GM18511 (cell line): ENCODE data around the gene TRPC5OS.

Experiments
- ATAC-seq: cut with Tn5 transposase; IDR thresholded peaks from one replicate; pipeline ENCODE4 v1.9.1; 2021; ENCODE audit warnings: mild to moderate bottlenecking, moderate library complexity; ENCODE audit not compliant: unreplicated experiment

TRPC5OS gene

DNA sequence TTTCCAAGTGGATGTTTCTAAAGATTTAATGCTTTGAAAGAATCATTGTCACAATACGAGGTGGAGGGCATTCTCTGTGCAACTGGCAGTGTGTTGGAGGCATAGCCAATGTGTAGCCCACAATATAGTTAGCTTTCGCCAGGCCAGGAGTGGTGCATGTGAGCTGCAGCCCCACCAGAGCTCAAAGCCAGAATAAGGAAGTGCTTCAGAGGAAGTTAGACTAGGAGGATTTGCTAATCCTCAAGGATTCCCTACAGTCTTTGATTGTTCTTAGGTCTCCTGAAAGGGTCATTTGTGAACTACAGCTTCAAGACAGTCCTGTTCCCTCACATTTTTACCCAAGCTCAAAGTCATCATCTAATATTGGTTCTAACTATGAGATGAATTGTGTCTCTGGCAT, 16.4 kb downstream of the TRPC5OS start:
- no peak for ATAC-seq

DNA sequence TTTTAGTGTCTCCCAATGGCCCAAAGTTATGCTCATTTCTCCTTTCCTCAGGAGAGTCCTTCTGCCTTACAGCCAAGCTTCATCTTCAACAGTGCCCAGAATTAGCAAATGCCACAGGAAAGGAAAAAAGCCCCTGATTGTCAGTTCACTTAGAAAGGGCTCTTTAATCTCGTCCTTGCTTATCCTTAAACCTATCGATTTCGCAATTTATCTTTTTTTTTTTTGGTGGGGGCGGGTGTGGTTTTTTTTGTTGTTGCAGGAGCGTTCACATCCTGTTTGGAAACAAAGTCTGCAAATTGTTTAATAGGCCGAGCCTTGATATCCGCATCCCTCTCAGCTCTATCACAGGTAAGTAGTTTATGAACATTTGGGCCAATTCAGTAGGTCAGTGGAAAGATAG, 20.2 kb downstream of the TRPC5OS start:
- ATAC-seq, result no peak

DNA sequence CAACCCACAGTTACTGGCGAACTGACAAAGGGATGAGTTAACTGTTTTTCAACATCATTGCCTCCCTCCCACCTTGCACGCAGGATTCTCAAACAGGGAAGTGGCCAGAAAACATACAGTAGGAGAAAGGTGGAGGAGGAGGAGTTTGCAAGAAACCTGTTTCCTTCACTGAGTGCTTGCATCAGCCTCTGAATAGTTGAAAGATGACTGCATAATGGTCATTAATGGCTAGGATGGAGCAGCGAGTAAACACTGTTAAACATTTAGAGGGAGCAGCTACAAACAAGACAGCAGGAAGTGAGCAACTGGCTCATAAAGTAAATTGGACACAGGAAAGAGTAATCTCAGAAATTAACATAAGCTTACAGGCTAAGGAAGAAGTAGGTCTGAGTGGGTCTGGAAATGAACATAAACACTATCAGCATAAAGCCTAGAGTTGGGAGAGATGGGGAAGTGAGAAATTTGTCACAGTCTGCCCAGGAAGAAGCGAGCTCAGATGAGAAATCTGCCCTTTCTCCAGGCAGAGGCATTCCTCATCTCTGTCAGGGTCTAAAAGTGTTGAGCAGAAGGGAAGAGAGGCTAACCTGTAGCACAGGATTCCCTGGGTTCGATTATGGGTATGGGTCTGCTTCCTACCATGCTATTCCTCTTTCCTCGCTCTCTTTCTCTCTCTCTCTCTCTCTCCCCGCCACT, 38.6 kb downstream of the TRPC5OS start:
- no peak for ATAC-seq

DNA sequence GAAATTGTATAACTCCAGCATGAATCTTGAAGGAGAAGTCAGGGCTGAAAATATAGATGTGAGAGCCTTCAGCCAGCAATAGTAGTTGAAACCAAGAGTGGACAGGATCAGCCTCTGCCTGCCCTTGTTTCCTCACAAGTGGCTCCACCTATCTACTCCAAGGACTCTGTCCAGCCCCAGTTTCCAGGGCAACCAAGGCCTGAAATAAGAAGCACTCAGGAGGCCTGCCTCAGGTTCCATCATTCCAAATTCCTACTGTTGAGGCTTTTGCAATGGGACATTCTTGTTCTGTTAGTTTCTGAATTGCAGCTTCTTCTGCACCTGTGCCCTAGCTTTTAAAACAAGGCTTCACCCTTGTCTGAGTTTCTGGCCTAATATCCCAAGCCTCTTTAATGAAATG, 41.6 kb downstream of the TRPC5OS start:
- no peak for ATAC-seq

DNA sequence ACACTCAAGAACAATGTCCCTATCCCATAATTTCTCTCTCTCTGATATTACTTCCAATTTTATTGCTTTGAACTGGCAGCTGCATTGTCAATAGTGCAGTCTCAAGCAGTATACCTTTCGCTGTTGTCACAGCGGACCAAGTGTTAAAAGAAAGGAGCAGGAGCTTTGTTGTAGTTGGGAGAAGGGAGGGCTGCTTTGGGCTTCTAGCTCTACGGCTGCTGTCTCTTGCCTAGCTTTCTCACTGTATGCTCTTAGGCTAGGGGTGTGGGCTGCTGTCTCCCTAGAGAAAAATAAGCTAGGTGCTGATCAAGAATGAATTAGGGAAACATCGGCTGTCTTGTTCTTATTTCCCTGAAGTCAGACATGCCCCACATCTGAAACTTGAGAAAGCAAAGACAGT, 52.5 kb downstream of the TRPC5OS start:
- no peak for ATAC-seq
